Body of pancreas (tissue), 4 donors: Measurements from ENCODE around the gene CD48. TPM values are rescaled to one million over a fixed set of nuclear protein-coding genes. Genes with fewer than 3 reads are reported as not detected.
"Not testable (repeated sequence)": the region's sequence is repeated elsewhere in the genome, so short reads cannot be mapped to it uniquely, and the experiment has no call there.

Experiments
- ATAC-seq: fragments of 150-250 bp; one replicate; pipeline ENCODE4 v1.9.1; 2016
- DNase-seq, 4 donors: peaks; one replicate each; pipeline ENCODE4 v3.0.0-alpha.2; 2019
- H3K27ac ChIP-seq, 4 donors: fragments of 200-600 bp; sonication (generic); 1 replicate in 3 of 4; 2 replicates in 1 of 4; pipeline versions ENCODE4 v1.5.1 to v1.6.1; 2016 to 2019; ENCODE audit warnings: mild to moderate bottlenecking in 1 of 4, mixed read lengths in 1 of 4, moderate library complexity in 1 of 4
- H3K27me3 ChIP-seq, 2 donors: fragments of 200-600 bp; sonication (generic); one replicate each; pipeline ENCODE4 v1.6.0; 2016; ENCODE audit warnings: mild to moderate bottlenecking in 1 of 2
- H3K36me3 ChIP-seq, 2 donors: fragments of 200-600 bp; sonication (generic); replicated peaks in 1 of 2; 2 replicates each; pipeline ENCODE4 v1.5.1; 2016; ENCODE audit warnings: low read depth in 2 of 2; ENCODE audit not compliant: insufficient read depth in 1 of 2
- H3K4me1 ChIP-seq: fragments of 200-600 bp; sonication (generic); one replicate; pipeline ENCODE4 v1.6.0; 2016
- H3K4me3 ChIP-seq, 2 donors: fragments of 200-600 bp; sonication (generic); 1 replicate in 1 of 2; 2 replicates in 1 of 2; pipeline ENCODE4 v1.5.1; 2016 to 2019
- H3K9me3 ChIP-seq, 3 donors: fragments of 200-600 bp; sonication (generic); 1 replicate in 2 of 3; 2 replicates in 1 of 3; pipeline ENCODE4 v1.5.1; 2016
- POLR2A ChIP-seq, 3 donors: fragments of 450-650 bp; IDR thresholded peaks; one replicate each; pipeline ENCODE4 v1.6.1; 2016; ENCODE audit warnings: antibody characterized with exemption in 3 of 3, mild to moderate bottlenecking in 2 of 3
- WGBS, 2 donors: methylation state at CpG; one replicate each; pipeline ENCODE4 v1.1.5; 2017; 5-methylcytosine and 5-hydroxymethylcytosine counted together
- intact Hi-C: fragments of 100-400 bp; cut with DNase I; formaldehyde crosslinking; loops from one replicate; pipeline ENCODE4 v1.15.1; 2023
- total RNA-seq, 2 donors: library from RNA; depleted of rRNA; stranded (reverse); fragments of >200 nt; gene quantifications; one replicate each; pipeline ENCODE4 v1.1.0, GENCODE V29; 2016
- TF ChIP-seq, protein P1 (sequence below), 7 experiments: fragments of 450-650 bp in 4 of 7; fragments of 200-600 bp in 3 of 7; sonication (generic) in 3 of 7; IDR thresholded peaks; one replicate each; pipeline ENCODE4 v1.5.1; 2016 to 2019; ENCODE audit warnings: antibody characterized with exemption in 7 of 7

The CD48 gene
- total RNA-seq, 2 donors from 2014 or later, result 2.3 to 5.7 TPM

DNA sequence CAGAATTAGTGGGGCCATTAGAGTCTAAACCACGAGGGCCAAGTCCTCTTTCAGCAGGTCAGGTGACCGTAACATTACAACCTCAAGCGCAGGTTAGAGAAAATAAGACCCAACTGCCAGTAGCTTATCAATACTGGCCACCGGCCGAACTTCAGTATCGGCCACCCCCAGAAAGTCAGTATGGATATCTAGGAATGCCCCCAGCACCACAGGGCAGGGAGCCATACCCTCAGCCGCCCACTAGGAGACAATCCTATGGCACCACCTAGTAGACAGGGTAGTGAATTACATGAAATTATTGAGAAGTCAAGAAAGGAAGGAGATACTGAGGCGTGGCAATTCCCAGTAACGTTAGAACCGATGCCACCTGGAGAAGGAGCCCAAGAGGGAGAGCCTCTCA lies 19.2 kb downstream of the CD48 start:
- H3K4me1 ChIP-seq, DNase-seq, H3K9me3 ChIP-seq, intact Hi-C loops, H3K27ac ChIP-seq, H3K36me3 ChIP-seq, H3K4me3 ChIP-seq, H3K27me3 ChIP-seq, ATAC-seq: not testable (repeated sequence)
- TF ChIP-seq, protein P1, sequence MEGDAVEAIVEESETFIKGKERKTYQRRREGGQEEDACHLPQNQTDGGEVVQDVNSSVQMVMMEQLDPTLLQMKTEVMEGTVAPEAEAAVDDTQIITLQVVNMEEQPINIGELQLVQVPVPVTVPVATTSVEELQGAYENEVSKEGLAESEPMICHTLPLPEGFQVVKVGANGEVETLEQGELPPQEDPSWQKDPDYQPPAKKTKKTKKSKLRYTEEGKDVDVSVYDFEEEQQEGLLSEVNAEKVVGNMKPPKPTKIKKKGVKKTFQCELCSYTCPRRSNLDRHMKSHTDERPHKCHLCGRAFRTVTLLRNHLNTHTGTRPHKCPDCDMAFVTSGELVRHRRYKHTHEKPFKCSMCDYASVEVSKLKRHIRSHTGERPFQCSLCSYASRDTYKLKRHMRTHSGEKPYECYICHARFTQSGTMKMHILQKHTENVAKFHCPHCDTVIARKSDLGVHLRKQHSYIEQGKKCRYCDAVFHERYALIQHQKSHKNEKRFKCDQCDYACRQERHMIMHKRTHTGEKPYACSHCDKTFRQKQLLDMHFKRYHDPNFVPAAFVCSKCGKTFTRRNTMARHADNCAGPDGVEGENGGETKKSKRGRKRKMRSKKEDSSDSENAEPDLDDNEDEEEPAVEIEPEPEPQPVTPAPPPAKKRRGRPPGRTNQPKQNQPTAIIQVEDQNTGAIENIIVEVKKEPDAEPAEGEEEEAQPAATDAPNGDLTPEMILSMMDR (IDR thresholded peaks at IDR 0.05), result peak in 2 of 7 experiments; percentile 10 to 19
- 74 to 78% methylated on average over 10 of the region's 10 CpGs for WGBS, 2 donors

DNA sequence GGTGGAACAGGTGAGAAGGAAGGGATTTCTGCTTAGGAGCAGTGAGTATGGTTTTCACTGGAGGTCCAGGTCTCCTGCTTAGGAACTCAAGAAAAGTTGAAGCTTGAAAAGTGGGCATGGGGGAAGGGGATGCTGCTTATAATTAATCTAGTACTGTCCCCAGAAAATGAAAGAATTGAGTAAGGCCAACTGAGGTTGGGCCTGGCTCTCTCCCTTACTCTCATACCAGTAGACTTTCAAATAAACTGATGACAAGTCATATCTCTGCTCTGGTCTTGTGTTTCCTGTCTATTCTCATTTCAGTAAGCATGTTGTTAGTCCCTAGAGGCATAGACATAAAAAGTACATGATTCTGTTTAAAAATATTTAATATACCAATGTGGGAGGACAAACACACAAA lies 26.4 kb downstream of the CD48 start:
- no peaks in the 10 kb centered on the region for H3K4me1 ChIP-seq
- no peaks in the 10 kb centered on the region for H3K9me3 ChIP-seq
- H3K4me3 ChIP-seq, result no peak overlapping the region
- H3K36me3 ChIP-seq, result no peaks in the 10 kb centered on the region
- intact Hi-C loops, result no loop called here
- no peaks in the 10 kb centered on the region for H3K27me3 ChIP-seq
- ATAC-seq (no peak), DNase-seq (no peak)
- H3K27ac ChIP-seq, result no peak overlapping the region
- TF ChIP-seq POLR2A (IDR thresholded peaks at IDR 0.05), result no peak
- TF ChIP-seq, protein P1 (IDR thresholded peaks at IDR 0.05), result no peak

DNA sequence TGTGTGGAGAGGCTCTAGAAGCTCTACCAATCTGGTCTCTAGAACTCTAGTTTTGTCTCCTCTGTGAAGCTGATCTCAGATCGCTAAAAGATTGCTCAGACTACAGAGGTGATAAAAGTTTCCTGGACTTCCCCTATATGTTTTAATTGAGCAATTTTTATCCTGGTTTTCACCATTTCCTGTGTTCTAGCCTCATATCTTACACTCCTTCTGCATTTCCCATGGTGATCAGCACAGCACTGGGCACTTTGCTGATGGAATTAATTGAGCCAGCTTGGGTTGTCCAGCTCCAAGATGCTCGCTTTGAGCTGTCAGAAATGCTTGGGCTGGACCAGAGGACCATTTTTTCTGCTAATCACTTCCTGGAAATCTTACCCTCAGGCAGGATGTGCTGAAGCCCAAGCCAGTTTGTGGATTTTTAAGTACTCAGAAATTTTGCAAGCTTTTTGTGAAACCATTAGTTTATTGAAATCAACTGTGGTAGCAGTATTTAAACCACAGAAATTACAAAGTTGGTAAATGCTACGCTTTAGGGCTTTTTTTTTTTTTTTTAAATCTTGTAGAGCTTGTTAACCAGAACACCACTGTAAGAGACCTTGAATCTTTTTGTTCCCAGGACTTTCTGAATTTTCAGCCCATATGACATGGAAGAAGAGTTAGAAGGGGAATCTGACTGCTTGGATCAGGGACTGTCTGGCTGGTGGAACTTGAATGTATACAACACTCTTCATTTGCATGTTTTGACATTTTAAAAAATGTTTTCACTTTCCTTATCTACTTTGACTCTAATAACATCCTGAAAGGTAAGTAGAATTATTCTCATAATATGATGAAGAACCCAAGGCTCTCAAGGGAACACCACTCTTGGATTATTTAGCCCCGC lies 28.4 kb downstream of the CD48 start:
- no peak for DNase-seq
- no peaks in the 10 kb centered on the region for H3K27me3 ChIP-seq
- ATAC-seq, result no peak
- WGBS, 2 donors, result 71 to 81% methylated on average over 4 of the region's 4 CpGs
- H3K27ac ChIP-seq, result no peak overlapping the region
- no peak overlapping the region for H3K4me3 ChIP-seq
- H3K36me3 ChIP-seq, result no peaks in the 10 kb centered on the region
- intact Hi-C loops, result no loop called here
- no peaks in the 10 kb centered on the region for H3K4me1 ChIP-seq
- no peak for TF ChIP-seq POLR2A (IDR thresholded peaks at IDR 0.05)
- TF ChIP-seq, protein P1 (IDR thresholded peaks at IDR 0.05), result no peak
- no peaks in the 10 kb centered on the region for H3K9me3 ChIP-seq

GRCh38 chr1:160681891-160682140 lies 29.8 kb downstream of the CD48 start:
- intact Hi-C loops, result no loop called here
- no peak overlapping the region for H3K27ac ChIP-seq
- 92 to 94% methylated on average over 3 of the region's 3 CpGs for WGBS, 2 donors
- H3K4me1 ChIP-seq, result no peaks in the 10 kb centered on the region
- DNase-seq, result no peak
- TF ChIP-seq, protein P1 (IDR thresholded peaks at IDR 0.05), result no peak
- no peak for TF ChIP-seq POLR2A (IDR thresholded peaks at IDR 0.05)
- no peaks in the 10 kb centered on the region for H3K27me3 ChIP-seq
- no peaks in the 10 kb centered on the region for H3K9me3 ChIP-seq
- H3K4me3 ChIP-seq, result no peak overlapping the region
- H3K36me3 ChIP-seq, result no peaks in the 10 kb centered on the region
- no peak for ATAC-seq
